ENCODE results near the gene IFIT5. TPM values are rescaled to one million over a fixed set of nuclear protein-coding genes. Genes with fewer than 3 reads are reported as not detected.
A peak's percentile ranks its signal among the peaks of the same experiment; 100 is the strongest.

IFIT5 gene, protein sequence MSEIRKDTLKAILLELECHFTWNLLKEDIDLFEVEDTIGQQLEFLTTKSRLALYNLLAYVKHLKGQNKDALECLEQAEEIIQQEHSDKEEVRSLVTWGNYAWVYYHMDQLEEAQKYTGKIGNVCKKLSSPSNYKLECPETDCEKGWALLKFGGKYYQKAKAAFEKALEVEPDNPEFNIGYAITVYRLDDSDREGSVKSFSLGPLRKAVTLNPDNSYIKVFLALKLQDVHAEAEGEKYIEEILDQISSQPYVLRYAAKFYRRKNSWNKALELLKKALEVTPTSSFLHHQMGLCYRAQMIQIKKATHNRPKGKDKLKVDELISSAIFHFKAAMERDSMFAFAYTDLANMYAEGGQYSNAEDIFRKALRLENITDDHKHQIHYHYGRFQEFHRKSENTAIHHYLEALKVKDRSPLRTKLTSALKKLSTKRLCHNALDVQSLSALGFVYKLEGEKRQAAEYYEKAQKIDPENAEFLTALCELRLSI
- 10 to 100 TPM; 13.1 to 34.0 (median 24.8) TPM for total RNA-seq
- polyA plus RNA-seq: 10 to 100 TPM; 13.0 to 15.1 TPM
- 41.2 reads per million, percentile 67 among the genes with 10 or more reads in this experiment for total RNA-seq

DNA sequence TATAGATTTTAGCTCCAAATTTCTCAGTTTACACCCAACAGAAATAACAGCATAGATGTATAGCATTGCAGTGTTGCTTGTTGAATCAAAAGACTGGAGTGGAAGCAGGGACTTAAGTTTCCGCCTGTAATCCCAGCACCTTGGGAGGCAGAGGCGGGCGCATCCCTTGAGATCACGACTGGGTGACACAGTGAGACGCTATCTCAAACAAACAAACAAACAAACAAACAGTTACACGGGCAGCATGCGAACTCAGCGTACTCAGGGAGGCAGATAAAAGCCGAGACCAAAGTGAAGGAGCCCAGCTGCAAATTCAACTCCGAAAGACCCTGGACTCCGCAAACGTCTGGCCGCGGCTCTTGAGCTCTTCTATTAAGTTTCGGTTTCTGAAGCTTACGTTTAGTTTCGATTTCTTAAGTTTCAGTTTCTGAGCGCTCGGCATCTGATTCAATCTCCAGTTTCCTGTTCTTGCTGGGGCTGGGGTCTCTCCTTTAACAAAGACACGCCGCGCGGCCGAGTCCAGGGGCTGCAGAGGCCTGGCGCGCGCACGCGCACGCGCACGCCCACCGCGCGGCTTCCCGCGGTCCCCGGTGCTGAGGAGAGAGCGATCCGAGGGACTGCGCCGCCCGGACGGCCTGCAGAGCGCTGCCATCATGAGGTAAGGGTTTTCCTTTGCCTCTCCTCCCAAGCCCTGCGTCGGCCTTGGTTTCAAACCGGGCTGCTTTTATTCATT, at the start of gene IFIT5:
Gene IFIT5, plus strand, starts transcription at position 423 of the 733 bp plus-strand sequence. Its CDS starts 231 bp downstream, at position 654.
- ChIA-PET CTCF (interaction anchor here (0.8 to 1.8 kb wide), 3 partner anchors 22 to 152 kb away, joined by 3 to 4 read pairs (median 4); partner anchors contain the start of gene IFIT1), POLR2A (interaction anchor here (0.7 to 4.6 kb wide), 14 partner anchors 11 to 1461 kb away, joined by 3 to 61 read pairs (median 6); partner anchors contain the start of genes IFIT1, IFIT2, IFIT3 and KIF20B)
- peak within 1 kb of the TSS; percentile 96 to 100 (median 98) for H3K27ac Mint-ChIP-seq
- H3K4me1 Mint-ChIP-seq: peaks cover 26 to 75% (median 65%) of the 10 kb centered on the region in 7 donors
- H3K4me3 ChIP-seq (ENCODE audit: low read length): peak within 1 kb of the TSS; percentile 77
- no peaks in the 10 kb centered on the region for H3K9me3 ChIP-seq (ENCODE audit: control insufficient read depth in 2 of 3, low read length in 3 of 3)
- ATAC-seq (peak; percentile 88), DNase-seq (peak; percentile 62 to 83 (median 76))
- H3K4me1 ChIP-seq (ENCODE audit: control insufficient read depth in 2 of 2, insufficient read depth in 2 of 2, low read length in 2 of 2): peaks cover 21% of the 10 kb centered on the region in 2 donors
- H3K4me3 Mint-ChIP-seq: peak within 1 kb of the TSS; percentile 90 to 100 (median 96)
- H3K36me3 Mint-ChIP-seq: peaks cover 0 to 51% (median 6%) of the 10 kb centered on the region in 5 donors
- intact Hi-C loops (cut with micrococcal nuclease): loop anchor here (1.0 to 10.0 kb wide), 21 partner anchors 22 to 1810 kb away; partner anchors contain the start of genes IFIT1 (in 2 of the 2), KIF20B (in 2 of the 2), LIPA (in 2 of the 2) and STAMBPL1 (in 2 of the 2)
- peaks cover 0 to 4% (median 0%) of the 10 kb centered on the region in 3 experiments for H3K36me3 ChIP-seq (ENCODE audit: control insufficient read depth in 2 of 3, insufficient read depth in 3 of 3, low read length in 3 of 3)
- no peaks in the 10 kb centered on the region for H3K27me3 ChIP-seq (ENCODE audit: control insufficient read depth in 2 of 2, insufficient read depth in 2 of 2, low read length in 2 of 2)
- H3K27me3 Mint-ChIP-seq: no peaks in the 10 kb centered on the region
- peak within 1 kb of the TSS; percentile 94 for H3K27ac ChIP-seq (ENCODE audit: low read depth, low read length)
- peaks cover 0 to 9% (median 2%) of the 10 kb centered on the region in 11 donors for H3K9me3 Mint-ChIP-seq

DNA sequence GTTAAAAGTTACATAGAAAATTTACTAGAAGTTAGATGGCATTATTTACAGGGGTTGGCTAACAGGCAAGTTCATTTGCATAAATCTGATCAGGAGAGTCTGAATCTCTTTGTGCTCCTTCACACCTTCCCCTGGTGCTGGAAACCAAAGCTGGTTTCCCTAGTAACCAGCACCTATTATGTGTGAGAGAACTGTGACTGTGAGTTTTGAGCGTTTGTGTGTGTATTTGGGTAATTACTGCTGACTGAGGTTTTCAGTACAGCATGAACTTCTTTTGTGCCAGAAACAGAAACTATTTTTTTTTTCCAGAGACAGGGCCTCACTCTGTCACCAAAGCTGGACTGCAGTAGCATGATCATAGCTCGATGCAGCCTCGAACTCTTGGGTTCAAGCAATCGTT, 46.8 kb upstream of the IFIT5 start:
- H3K4me3 Mint-ChIP-seq: no peak overlapping the region
- ChIA-PET CTCF (interaction anchor here (1.0 to 1.9 kb wide), 2 partner anchors 10 to 29 kb away, joined by 3 to 8 read pairs; no protein-coding TSS in a partner anchor), POLR2A (interaction anchor here (0.7 to 3.2 kb wide), 3 partner anchors 66 to 121 kb away, joined by 3 to 15 read pairs (median 3); partner anchors contain the start of gene IFIT2)
- no peaks in the 10 kb centered on the region for H3K9me3 ChIP-seq (ENCODE audit: control insufficient read depth in 2 of 3, low read length in 3 of 3)
- no peak overlapping the region for H3K27ac Mint-ChIP-seq
- no peak overlapping the region for H3K27ac ChIP-seq (ENCODE audit: low read depth, low read length)
- peaks cover 0 to 2% (median 0%) of the 10 kb centered on the region in 11 donors for H3K9me3 Mint-ChIP-seq
- intact Hi-C loops (cut with micrococcal nuclease): loop anchor here in 1 of 2 donors (5.0 kb wide), 1 partner anchor 195 kb away; no protein-coding TSS in a partner anchor
- peaks cover 6 to 7% of the 10 kb centered on the region in 2 donors for H3K4me1 ChIP-seq (ENCODE audit: control insufficient read depth in 2 of 2, insufficient read depth in 2 of 2, low read length in 2 of 2)
- no peaks in the 10 kb centered on the region for H3K36me3 ChIP-seq (ENCODE audit: control insufficient read depth in 2 of 3, insufficient read depth in 3 of 3, low read length in 3 of 3)
- peaks cover 0 to 30% (median 0%) of the 10 kb centered on the region in 5 donors for H3K27me3 Mint-ChIP-seq
- no peaks in the 10 kb centered on the region for H3K27me3 ChIP-seq (ENCODE audit: control insufficient read depth in 2 of 2, insufficient read depth in 2 of 2, low read length in 2 of 2)
- no peak overlapping the region for H3K4me3 ChIP-seq (ENCODE audit: low read length)
- DNase-seq (no peak), ATAC-seq (peak; percentile 82)
- peaks cover 0 to 2% (median 0%) of the 10 kb centered on the region in 5 donors for H3K36me3 Mint-ChIP-seq
- H3K4me1 Mint-ChIP-seq: peaks cover 13 to 30% (median 19%) of the 10 kb centered on the region in 7 donors

DNA sequence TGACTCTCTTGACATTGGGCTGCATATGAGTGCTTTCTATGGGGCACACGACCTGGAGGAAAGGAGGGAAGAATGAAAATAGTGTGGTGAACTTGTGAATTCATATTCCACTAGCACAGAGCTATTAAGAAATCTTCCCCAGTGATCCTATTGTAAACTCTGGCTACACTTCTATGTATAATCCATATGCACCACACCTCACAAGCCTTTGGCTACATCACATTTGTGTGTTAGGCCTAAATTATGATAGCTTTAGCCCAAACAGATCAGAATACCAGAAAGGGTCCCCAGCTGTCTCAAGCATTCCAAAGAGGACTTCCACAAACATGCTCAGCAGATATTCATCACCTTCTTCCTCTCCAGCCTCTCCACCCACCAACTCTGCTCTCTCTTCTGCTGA, 46.2 kb upstream of the IFIT5 start:
- Histone ChIP-seq H3K27ac (ENCODE audit: low read depth, low read length) (no peak overlapping the region), H3K36me3 (ENCODE audit: control insufficient read depth in 2 of 3, insufficient read depth in 3 of 3, low read length in 3 of 3) (no peaks in the 10 kb centered on the region), H3K27me3 (ENCODE audit: control insufficient read depth in 2 of 2, insufficient read depth in 2 of 2, low read length in 2 of 2) (no peaks in the 10 kb centered on the region), H3K9me3 (ENCODE audit: control insufficient read depth in 2 of 3, low read length in 3 of 3) (no peaks in the 10 kb centered on the region), H3K4me1 (ENCODE audit: control insufficient read depth in 2 of 2, insufficient read depth in 2 of 2, low read length in 2 of 2) (peaks cover 2 to 7% of the 10 kb centered on the region in 2 donors), H3K4me3 (ENCODE audit: low read length) (no peak overlapping the region)
- DNase-seq (no peak), ATAC-seq (no peak)
- Mint-ChIP-seq H3K36me3 (peaks cover 0 to 2% (median 0%) of the 10 kb centered on the region in 5 donors), H3K27me3 (peaks cover 0 to 35% (median 0%) of the 10 kb centered on the region in 5 donors), H3K27ac (no peak overlapping the region), H3K4me1 (peaks cover 8 to 24% (median 14%) of the 10 kb centered on the region in 7 donors), H3K9me3 (peaks cover 0 to 2% (median 0%) of the 10 kb centered on the region in 11 donors), H3K4me3 (no peak overlapping the region)
- CTCF ChIA-PET: interaction anchor here (1.0 to 2.0 kb wide), 5 partner anchors 11 to 194 kb away, joined by 3 to 8 read pairs (median 5); partner anchors contain the start of gene IFIT3
- POLR2A ChIA-PET: interaction anchor here (1.2 to 3.2 kb wide), 2 partner anchors 67 to 117 kb away, joined by 3 to 15 read pairs; partner anchors contain the start of gene IFIT2
- intact Hi-C loops (cut with micrococcal nuclease): loop anchor here in 1 of 2 donors (2.0 to 5.0 kb wide), 2 partner anchors 25 to 194 kb away; partner anchors contain the start of gene IFIT1

DNA sequence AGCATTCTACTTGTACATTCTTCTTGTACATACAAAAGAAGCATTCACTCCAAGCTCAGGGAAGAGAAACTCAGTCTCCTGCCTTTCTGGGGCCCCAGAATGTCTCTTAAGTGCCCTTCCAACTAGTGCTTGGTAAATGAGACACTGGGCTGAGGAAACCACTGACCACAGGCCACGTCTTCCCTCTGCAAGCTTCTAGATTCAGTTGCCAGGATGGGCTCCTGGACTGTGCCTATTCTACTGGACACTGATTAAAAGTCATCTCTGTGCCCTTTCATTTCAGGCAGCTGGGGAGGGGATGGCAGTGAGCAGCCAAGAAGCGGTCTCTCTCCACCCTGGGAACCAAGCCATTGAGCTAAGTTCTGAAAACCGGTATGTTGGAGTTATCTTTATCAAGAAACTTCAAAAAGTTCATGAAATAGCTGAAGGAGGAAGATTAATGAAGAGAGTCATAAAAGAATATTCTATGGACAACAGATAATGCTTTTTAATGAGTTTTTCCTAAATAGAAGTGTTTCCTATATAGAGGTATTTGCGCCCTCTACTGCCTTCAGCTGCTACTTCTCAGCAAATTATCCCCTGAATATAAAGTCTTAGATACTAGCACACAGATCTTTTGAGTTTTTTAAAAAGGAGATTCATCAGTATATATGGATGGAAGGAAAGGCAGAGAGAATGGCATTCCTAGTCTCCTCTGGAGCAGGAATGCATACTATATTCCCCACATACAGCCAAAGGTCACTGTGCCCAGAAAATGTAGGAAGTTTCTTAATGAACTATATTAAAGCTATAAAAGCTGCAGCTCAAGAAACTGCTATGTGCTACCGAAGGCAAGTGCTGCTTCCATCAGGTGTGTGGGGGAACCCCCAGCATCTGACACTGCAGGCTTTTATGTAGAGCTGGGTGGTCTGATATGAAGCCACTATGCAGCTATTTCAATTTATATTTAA, 44.9 kb upstream of the IFIT5 start:
- Histone ChIP-seq H3K4me1 (ENCODE audit: control insufficient read depth in 2 of 2, insufficient read depth in 2 of 2, low read length in 2 of 2) (peaks cover 0 to 7% of the 10 kb centered on the region in 2 donors), H3K4me3 (ENCODE audit: low read length) (no peak overlapping the region), H3K27me3 (ENCODE audit: control insufficient read depth in 2 of 2, insufficient read depth in 2 of 2, low read length in 2 of 2) (no peaks in the 10 kb centered on the region), H3K9me3 (ENCODE audit: control insufficient read depth in 2 of 3, low read length in 3 of 3) (no peaks in the 10 kb centered on the region), H3K27ac (ENCODE audit: low read depth, low read length) (no peak overlapping the region), H3K36me3 (ENCODE audit: control insufficient read depth in 2 of 3, insufficient read depth in 3 of 3, low read length in 3 of 3) (no peaks in the 10 kb centered on the region)
- Mint-ChIP-seq H3K4me1 (peaks cover 0 to 18% (median 14%) of the 10 kb centered on the region in 7 donors), H3K36me3 (peaks cover 0 to 2% (median 0%) of the 10 kb centered on the region in 5 donors), H3K27ac (no peak overlapping the region), H3K27me3 (peaks cover 0 to 37% (median 0%) of the 10 kb centered on the region in 5 donors), H3K9me3 (peaks cover 0 to 2% (median 0%) of the 10 kb centered on the region in 11 donors), H3K4me3 (no peak overlapping the region)
- peak; percentile 62 for ATAC-seq
- CTCF ChIA-PET: interaction anchor here (0.6 to 2.4 kb wide), 25 partner anchors 11 to 233 kb away, joined by 3 to 13 read pairs (median 4); partner anchors contain the start of genes IFIT1, IFIT2, IFIT3 and IFIT5
- peak in 6 of 9 donors; percentile 12 to 40 (median 24) for DNase-seq
- intact Hi-C loops (cut with micrococcal nuclease): loop anchor here (1.0 to 5.0 kb wide), 4 partner anchors 23 to 193 kb away; partner anchors contain the start of genes IFIT1 (in 1 of the 2) and IFIT2 (in 1 of the 2)
- POLR2A ChIA-PET: interaction anchor here (0.6 to 3.2 kb wide), 4 partner anchors 34 to 75 kb away, joined by 3 to 15 read pairs (median 3); partner anchors contain the start of gene IFIT2

DNA sequence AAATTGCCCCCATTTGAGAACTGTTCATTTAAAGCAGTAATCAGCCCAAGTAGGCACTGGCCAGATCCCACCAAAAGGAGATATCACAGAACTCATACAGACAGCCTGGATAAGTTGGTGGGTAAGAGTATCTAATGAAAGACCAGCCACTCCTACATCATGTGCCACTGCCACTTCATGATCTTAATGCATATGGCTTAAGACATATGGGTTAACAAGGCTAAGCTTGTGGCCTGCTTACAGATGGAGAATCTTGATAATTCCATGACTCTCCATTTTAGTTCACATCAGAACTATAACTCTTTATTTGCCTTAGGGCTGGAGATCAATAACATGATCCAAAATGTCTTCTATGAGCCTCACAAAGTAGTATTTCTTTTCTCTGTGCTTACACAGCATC, 43.3 kb upstream of the IFIT5 start:
- Mint-ChIP-seq H3K36me3 (no peaks in the 10 kb centered on the region), H3K27ac (no peak overlapping the region), H3K27me3 (peaks cover 0 to 27% (median 0%) of the 10 kb centered on the region in 5 donors), H3K4me3 (no peak overlapping the region), H3K4me1 (peaks cover 0 to 15% (median 9%) of the 10 kb centered on the region in 7 donors), H3K9me3 (no peaks in the 10 kb centered on the region)
- Histone ChIP-seq H3K4me3 (ENCODE audit: low read length) (no peak overlapping the region), H3K27ac (ENCODE audit: low read depth, low read length) (no peak overlapping the region), H3K36me3 (ENCODE audit: control insufficient read depth in 2 of 3, insufficient read depth in 3 of 3, low read length in 3 of 3) (no peaks in the 10 kb centered on the region), H3K9me3 (ENCODE audit: control insufficient read depth in 2 of 3, low read length in 3 of 3) (no peaks in the 10 kb centered on the region), H3K27me3 (ENCODE audit: control insufficient read depth in 2 of 2, insufficient read depth in 2 of 2, low read length in 2 of 2) (no peaks in the 10 kb centered on the region), H3K4me1 (ENCODE audit: control insufficient read depth in 2 of 2, insufficient read depth in 2 of 2, low read length in 2 of 2) (peaks cover 0 to 7% of the 10 kb centered on the region in 2 donors)
- ChIA-PET POLR2A (no interaction called here), CTCF (interaction anchor here (0.6 kb wide), 1 partner anchor 14 kb away, joined by 3 read pairs; no protein-coding TSS in a partner anchor)
- intact Hi-C loops (cut with micrococcal nuclease): no loop called here
- DNase-seq: no peak
- ATAC-seq: no peak

Data from naive thymus-derived CD4-positive, alpha-beta T cell (primary cell).